PFSK-1 (cell line): ENCODE results near the gene RBBP8.

Source experiments
- POLR2AphosphoS5 ChIP-seq: IDR thresholded peaks from 2 replicates; pipeline ENCODE4 v1.6.1; 2012; ENCODE audit warnings: low read depth, mild to moderate bottlenecking, control low read depth, low read length, moderate library complexity
- SIN3A ChIP-seq: IDR thresholded peaks from 2 replicates; pipeline ENCODE4 v1.6.1; 2012; ENCODE audit warnings: mild to moderate bottlenecking, low read length, moderate library complexity, borderline replicate concordance; ENCODE audit not compliant: insufficient read depth

GRCh38 chr18:23036660-23037201, 103.6 kb downstream of the RBBP8 start:
- TF ChIP-seq POLR2AphosphoS5 (no peak), SIN3A (no peak)
